Stimulated activated effector memory CD8-positive, alpha-beta T cell treated with anti-CD3 and anti-CD28 coated beads, Interleukin-12 subunit alpha, Interleukin-12 subunit beta, amount 100 ng/mL, for 72 hours (primary cell): ENCODE data around the gene RPH3AL.
"Not testable (repeated sequence)": the region's sequence is repeated elsewhere in the genome, so short reads cannot be mapped to it uniquely, and the experiment has no call there.

ENCODE experiments used
- ATAC-seq: fragments of 150-1000 bp; cut with Tn5 transposase; 2 replicates; pipeline ENCODE4 v1.10.0; 2021
- DNase-seq, 2 donors: peaks; one replicate each; pipeline ENCODE4 v3.0.0; 2021 to 2022; ENCODE audit warnings: low spot score in 2 of 2
- H3K27ac Mint-ChIP-seq: one replicate; pipeline ENCODE4 v1.8.0; 2022; ENCODE audit warnings: mild to moderate bottlenecking, mixed read lengths
- H3K36me3 Mint-ChIP-seq: one replicate; pipeline ENCODE4 v1.8.0; 2022; ENCODE audit warnings: mild to moderate bottlenecking, mixed read lengths
- H3K4me1 Mint-ChIP-seq: one replicate; pipeline ENCODE4 v1.8.0; 2022; ENCODE audit warnings: mixed read lengths
- H3K4me3 Mint-ChIP-seq: one replicate; pipeline ENCODE4 v1.8.0; 2022; ENCODE audit warnings: mild to moderate bottlenecking, mixed read lengths
- H3K9me3 Mint-ChIP-seq: one replicate; pipeline ENCODE4 v1.8.0; 2022; ENCODE audit warnings: mixed read lengths

Gene RPH3AL

GRCh38 chr17:179066-179432, 173.6 kb downstream of the RPH3AL start:
- no peak for ATAC-seq
- no peak overlapping the region for H3K27ac Mint-ChIP-seq
- no peaks in the 10 kb centered on the region for H3K9me3 Mint-ChIP-seq
- no peak for DNase-seq
- peaks cover 6% of the 10 kb centered on the region for H3K4me1 Mint-ChIP-seq
- no peak overlapping the region for H3K4me3 Mint-ChIP-seq
- H3K36me3 Mint-ChIP-seq: no peaks in the 10 kb centered on the region

DNA sequence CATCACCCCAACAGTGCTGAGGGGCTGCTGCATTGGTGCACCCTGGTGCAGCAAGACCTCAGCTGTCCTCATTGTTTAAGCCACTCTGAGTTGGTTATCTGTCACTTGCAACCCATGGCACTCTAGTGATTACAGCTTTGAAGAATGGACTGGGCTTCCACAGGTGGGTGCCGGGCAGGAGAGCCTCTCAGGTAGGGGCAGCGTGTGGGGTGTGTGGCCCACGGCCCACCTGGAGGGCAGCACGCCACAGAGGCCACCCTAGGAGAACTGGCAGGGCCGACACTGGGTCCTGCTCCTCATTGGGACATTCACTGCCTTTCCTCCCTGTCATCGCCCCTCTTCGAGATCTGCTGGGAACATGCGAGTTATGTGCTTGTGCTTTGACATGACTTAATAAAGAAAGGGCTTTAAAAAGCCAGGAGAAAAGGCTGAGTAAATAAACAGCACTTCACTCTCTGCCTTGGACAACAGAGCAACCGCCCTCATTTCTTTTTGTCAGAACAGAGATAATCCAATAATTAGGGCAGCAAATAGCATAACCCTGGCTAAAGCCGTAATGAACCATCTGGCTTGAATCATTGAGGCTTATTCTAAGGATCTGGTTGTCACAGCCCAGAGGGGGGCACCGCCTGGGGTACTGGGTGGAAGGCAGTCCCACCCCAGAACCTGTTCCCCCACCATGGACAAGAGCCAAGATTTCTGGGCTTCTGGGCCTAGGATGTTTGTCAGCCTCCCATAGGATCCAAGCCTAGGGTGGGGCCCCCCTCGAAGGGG, 174.1 kb downstream of the RPH3AL start:
- no peaks in the 10 kb centered on the region for H3K36me3 Mint-ChIP-seq
- DNase-seq (no peak), ATAC-seq (no peak)
- no peak overlapping the region for H3K4me3 Mint-ChIP-seq
- H3K9me3 Mint-ChIP-seq: no peaks in the 10 kb centered on the region
- peaks cover 6% of the 10 kb centered on the region for H3K4me1 Mint-ChIP-seq
- no peak overlapping the region for H3K27ac Mint-ChIP-seq

DNA sequence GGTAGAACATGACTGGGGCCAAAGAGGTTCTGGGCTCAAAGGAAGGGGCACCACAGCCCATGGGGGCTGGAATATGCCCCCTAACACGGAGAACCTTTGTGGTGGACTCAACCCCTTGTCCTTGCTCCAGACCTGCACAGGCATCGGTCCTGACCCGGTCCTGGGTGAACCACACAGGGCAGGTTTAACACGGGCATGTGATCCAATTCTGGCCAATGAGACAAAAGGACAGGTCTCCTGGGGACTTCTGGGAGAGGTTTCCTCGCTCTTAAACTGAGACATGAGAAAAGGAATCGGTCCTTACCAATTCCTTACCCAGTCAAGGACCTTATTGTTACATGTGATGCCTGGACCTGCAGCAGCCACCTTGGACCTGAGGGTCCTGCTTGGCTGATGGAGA, 174.8 kb downstream of the RPH3AL start:
- no peak overlapping the region for H3K27ac Mint-ChIP-seq

GRCh38 chr17:177155-177554, 175.5 kb downstream of the RPH3AL start:
- Mint-ChIP-seq H3K27ac (no peak overlapping the region), H3K4me3 (no peak overlapping the region), H3K4me1 (peaks cover 3% of the 10 kb centered on the region), H3K9me3 (no peaks in the 10 kb centered on the region), H3K36me3 (no peaks in the 10 kb centered on the region)
- no peak for DNase-seq
- no peak for ATAC-seq

More for the DNA sequence above, 174.8 kb downstream of the RPH3AL start:
- DNase-seq (no peak), ATAC-seq (no peak)
- Mint-ChIP-seq H3K4me1 (peaks cover 6% of the 10 kb centered on the region), H3K36me3 (no peaks in the 10 kb centered on the region), H3K9me3 (no peaks in the 10 kb centered on the region), H3K4me3 (no peak overlapping the region)

DNA sequence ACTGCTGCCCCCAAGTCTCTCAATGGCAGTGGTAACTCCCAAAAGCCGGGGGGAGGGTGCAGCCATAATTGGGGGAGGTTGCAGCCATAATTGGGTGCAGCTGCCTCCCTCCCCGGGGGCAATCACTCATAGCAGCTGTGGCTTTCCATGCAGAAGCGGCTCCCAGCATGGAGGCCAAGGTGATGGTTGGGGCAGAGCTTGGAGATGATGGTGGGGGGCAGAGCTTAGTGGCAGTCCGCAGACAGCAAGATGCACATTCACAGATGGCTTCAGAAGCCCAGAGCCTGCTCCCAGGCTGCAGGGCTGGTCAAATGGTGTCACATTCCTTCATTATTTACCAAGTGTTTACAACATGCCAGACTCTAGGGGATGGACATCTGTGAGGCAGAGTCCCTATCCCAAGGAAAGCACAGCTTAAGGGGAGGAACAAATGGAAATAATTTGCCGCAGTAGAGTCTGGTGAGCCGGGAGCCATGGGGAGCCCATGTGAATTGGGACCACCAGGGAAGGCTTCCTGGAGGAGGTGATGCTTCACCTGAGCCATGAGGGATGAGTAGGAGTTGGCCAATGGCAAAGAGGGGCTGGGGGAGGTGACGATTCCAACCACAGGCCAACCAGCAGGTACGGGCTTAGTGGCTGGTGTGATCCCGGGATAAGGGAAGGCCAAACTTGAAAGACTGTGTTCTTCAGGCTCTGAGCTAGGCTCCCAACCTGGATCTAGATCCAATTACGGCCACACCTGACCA, 179.3 kb downstream of the RPH3AL start:
- Mint-ChIP-seq H3K4me1 (no peaks in the 10 kb centered on the region), H3K4me3 (no peak overlapping the region), H3K36me3 (no peaks in the 10 kb centered on the region), H3K9me3 (no peaks in the 10 kb centered on the region), H3K27ac (no peak overlapping the region)
- ATAC-seq: no peak
- no peak for DNase-seq

GRCh38 chr17:172401-172800, 180.2 kb downstream of the RPH3AL start:
- H3K9me3 Mint-ChIP-seq: no peaks in the 10 kb centered on the region
- DNase-seq (no peak), ATAC-seq (no peak)
- H3K4me3 Mint-ChIP-seq: no peak overlapping the region
- H3K36me3 Mint-ChIP-seq: no peaks in the 10 kb centered on the region
- no peak overlapping the region for H3K27ac Mint-ChIP-seq
- no peaks in the 10 kb centered on the region for H3K4me1 Mint-ChIP-seq

- Mint-ChIP-seq H3K27ac (no peak overlapping the region), H3K9me3 (no peaks in the 10 kb centered on the region), H3K4me1 (no peaks in the 10 kb centered on the region), H3K36me3 (no peaks in the 10 kb centered on the region), H3K4me3 (no peak overlapping the region)
- DNase-seq (no peak), ATAC-seq (no peak)
Measured at GRCh38 chr17:171871-172270, 180.7 kb downstream of the RPH3AL start.

DNA sequence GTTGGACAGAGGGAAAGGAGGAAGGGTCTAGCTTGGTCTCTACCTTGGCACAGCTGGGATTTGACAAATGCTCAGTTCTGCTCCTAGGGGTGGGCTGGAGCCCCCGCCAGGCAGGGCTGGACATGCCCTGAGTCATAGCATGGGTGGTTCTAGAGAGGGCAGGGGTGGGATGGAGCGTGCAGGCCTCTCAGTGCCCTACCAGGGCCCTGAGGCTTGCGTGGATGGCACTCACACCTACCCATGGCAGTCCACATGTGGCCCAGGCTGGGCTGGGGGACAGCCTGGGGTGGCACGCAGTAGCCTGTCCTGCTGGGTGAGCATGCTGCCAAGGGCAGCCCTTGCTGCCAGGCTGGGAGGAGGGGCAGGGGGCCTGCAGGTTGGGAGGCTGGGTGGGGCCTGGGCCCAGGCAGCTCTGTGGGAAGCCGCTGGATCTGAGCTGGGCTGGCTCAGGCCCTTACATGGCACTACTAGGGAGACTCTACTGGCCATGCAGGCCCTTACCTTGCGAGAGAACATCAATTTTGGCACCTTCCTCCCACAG, 182.4 kb downstream of the RPH3AL start:
- no peak for ATAC-seq
- H3K4me1 Mint-ChIP-seq: no peaks in the 10 kb centered on the region
- H3K27ac Mint-ChIP-seq: no peak overlapping the region
- no peak overlapping the region for H3K4me3 Mint-ChIP-seq
- no peaks in the 10 kb centered on the region for H3K36me3 Mint-ChIP-seq
- DNase-seq: no peak
- H3K9me3 Mint-ChIP-seq: no peaks in the 10 kb centered on the region

GRCh38 chr17:168614-169013, 184.0 kb downstream of the RPH3AL start:
- not testable (repeated sequence) for H3K36me3 Mint-ChIP-seq, H3K9me3 Mint-ChIP-seq, H3K4me3 Mint-ChIP-seq, ATAC-seq, DNase-seq, H3K4me1 Mint-ChIP-seq, H3K27ac Mint-ChIP-seq

DNA sequence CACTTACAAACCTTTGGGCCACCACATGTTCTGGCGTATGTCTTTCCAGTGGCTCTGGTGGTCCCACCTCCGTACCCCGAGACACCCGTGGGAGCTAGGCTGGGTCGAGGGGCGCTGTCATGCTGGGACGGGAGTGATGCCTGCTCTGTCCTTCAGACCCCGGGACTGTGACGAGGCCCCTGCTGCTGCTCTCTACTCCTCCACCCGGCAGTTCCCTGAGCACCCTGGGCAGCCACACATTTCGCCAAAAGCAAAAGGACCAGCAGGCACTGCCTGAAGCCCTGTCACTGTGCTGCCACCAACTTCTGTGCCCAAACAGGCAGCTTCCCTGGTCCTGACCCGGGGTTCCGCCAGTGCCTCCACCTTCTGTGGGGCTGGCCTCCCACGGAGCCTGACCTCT, 186.7 kb downstream of the RPH3AL start:
- no peak overlapping the region for H3K27ac Mint-ChIP-seq
- H3K9me3 Mint-ChIP-seq: no peaks in the 10 kb centered on the region
- no peaks in the 10 kb centered on the region for H3K36me3 Mint-ChIP-seq
- H3K4me1 Mint-ChIP-seq: no peaks in the 10 kb centered on the region
- no peak for ATAC-seq
- H3K4me3 Mint-ChIP-seq: no peak overlapping the region
- no peak for DNase-seq

DNA sequence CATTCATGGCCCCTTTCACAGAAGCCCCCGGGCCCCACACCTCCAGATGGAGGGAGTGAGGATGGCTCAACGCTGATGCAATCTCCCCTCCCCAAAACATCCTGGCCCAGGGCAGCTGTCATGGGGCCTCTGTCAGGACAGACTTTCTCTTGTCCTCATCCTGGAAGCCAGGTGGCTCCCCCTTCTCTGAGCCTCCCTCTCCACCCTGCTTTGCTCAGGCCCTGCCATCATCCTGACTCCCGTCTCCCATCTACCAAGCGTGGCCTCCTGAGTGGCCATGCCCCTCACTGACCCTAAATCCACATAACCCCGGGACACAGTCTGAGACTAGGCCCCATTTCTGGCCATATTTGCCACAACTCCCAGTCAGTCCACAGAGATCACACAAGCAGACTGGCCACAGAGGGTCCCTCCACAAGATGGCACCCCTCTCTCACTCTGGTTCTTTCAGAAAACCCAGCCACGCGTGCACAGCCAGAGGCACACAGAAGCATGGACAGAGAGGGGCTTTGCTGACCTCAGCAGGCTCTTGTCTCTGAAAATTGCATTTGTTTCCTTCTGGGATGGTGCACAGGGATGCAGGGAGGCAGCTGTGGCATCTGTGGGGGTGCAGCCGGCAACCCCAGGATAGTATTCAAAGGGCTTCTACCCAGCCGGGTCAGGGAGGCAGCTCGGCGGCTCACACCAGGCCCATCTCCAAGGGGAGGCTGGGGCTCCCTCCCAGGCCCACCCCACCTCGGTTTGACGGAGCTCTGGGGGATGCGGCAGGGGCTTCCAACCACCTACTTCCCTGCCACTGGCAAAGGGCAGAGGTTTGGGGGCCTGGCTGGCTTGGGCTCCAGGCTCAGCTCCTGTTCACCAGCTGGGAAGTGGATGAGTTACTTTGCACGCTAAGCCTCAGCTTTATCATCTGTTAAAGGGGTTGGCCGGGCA, 188.0 kb downstream of the RPH3AL start:
- peak; percentile 36 for ATAC-seq
- H3K4me3 Mint-ChIP-seq: no peak overlapping the region
- H3K36me3 Mint-ChIP-seq: no peaks in the 10 kb centered on the region

DNA sequence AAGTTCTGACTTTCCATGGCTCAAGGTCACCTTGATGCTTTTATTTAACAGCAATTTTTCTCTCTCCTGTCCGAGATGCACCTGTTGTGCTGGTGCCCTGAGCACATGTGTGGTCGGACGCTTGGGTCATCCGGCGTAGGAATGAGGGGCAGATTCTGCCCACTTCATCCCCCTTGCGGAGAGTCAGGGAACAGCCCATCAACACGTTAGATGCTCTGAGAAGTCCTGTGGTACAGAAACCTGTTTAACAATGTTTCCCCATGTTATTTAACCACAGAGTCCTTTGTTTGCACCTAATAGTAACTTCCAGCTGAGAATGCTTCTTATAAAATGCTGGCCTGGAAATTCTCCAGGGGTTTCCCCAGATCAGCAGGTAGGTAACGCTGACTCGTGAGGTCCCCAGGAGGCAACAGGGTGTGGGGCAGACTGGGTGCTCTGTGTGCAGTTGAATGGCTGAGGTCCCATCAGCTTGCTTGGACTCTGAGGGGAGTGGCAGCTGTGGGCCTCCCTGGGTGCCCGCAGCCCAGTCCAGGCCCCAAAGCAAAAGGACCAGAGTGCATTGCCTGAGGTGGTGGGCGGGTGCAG, 189.0 kb downstream of the RPH3AL start:
- Mint-ChIP-seq H3K4me3 (no peak overlapping the region), H3K9me3 (no peaks in the 10 kb centered on the region), H3K27ac (no peak overlapping the region), H3K36me3 (no peaks in the 10 kb centered on the region), H3K4me1 (no peaks in the 10 kb centered on the region)
- DNase-seq (no peak), ATAC-seq (no peak)

More for the DNA sequence above, 188.0 kb downstream of the RPH3AL start:
- Mint-ChIP-seq H3K9me3 (no peaks in the 10 kb centered on the region), H3K27ac (no peak overlapping the region), H3K4me1 (no peaks in the 10 kb centered on the region)
- no peak for DNase-seq

DNA sequence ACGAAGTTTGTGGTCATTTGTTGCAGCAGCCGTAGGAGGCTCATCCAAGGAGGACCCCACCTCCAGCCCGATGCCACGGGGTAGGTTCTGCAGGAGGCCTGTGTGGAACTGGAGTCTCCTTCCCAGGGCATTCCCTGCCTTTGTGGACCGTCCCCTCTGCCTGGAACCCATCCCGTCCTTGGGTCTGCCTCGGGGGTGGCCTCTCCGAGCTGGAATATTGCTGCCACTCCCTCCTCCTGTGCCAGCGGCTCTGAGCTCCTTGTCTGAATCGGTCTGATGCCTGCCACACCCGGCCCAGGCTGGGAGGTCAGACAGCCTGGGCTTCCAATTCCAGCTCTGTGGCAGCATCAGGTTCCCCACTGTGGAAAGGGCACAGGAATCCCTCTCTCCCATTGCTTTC, 189.9 kb downstream of the RPH3AL start:
- ATAC-seq (no peak), DNase-seq (no peak)
- Mint-ChIP-seq H3K27ac (no peak overlapping the region), H3K4me1 (no peaks in the 10 kb centered on the region), H3K4me3 (no peak overlapping the region), H3K36me3 (no peaks in the 10 kb centered on the region), H3K9me3 (no peaks in the 10 kb centered on the region)
